PC-3 (cell line): ENCODE data around the gene UACA. TPM values are rescaled to one million over a fixed set of nuclear protein-coding genes. Genes with fewer than 3 reads are reported as not detected.
A peak's percentile ranks its signal among the peaks of the same experiment; 100 is the strongest.

Source experiments
- ATAC-seq: fragments of 200-7000 bp; cut with Tn5 transposase; 2 replicates; pipeline ENCODE4 v1.9.1; 2020; ENCODE audit warnings: mild to moderate bottlenecking, moderate library complexity
- BruUV-seq: library from RNA; stranded (reverse); fragments of 400-500 nt; replicated peaks from 2 replicates; lab custom pipeline; 2021; lab: Mats Ljungman, UMichigan
- CTCF ChIA-PET: fragments of 300-600 bp; sonication (Branson Sonifier 250); formaldehyde crosslinking; loops from one replicate; lab custom pipeline; 2022; ENCODE audit warnings: antibody characterized with exemption; lab: Charles Lee
- POLR2A ChIA-PET: fragments of 300-600 bp; sonication (Branson Sonifier 250); formaldehyde crosslinking; loops from one replicate; lab custom pipeline; 2022; ENCODE audit warnings: antibody characterized with exemption; ENCODE audit not compliant: unreplicated experiment; lab: Charles Lee
- DNase-seq: peaks from one replicate; pipeline ENCODE4 v3.0.0-alpha.2; 2015
- H2AFZ ChIP-seq: fragments of 300-600 bp; sonication (generic); 2 replicates; pipeline ENCODE4 v1.6.0; 2016; ENCODE audit warnings: antibody characterized with exemption, low read length
- H3F3A ChIP-seq: fragments of 300-600 bp; sonication (generic); one replicate; pipeline ENCODE4 v1.6.0; 2017; ENCODE audit warnings: antibody characterized with exemption, low read length, control low read depth, mild to moderate bottlenecking; ENCODE audit not compliant: unreplicated experiment
- H3K27ac ChIP-seq: fragments of 300-600 bp; sonication (generic); 2 replicates; pipeline ENCODE4 v1.5.1; 2016; ENCODE audit warnings: mild to moderate bottlenecking, low read length
- H3K27me3 ChIP-seq: fragments of 300-600 bp; sonication (generic); 2 replicates; pipeline ENCODE4 v1.6.1; 2016; ENCODE audit warnings: low read length, mixed read lengths
- H3K36me3 ChIP-seq: fragments of 300-600 bp; sonication (generic); 2 replicates; pipeline ENCODE4 v1.6.1; 2016; ENCODE audit warnings: low read depth, mixed run types, low read length, mixed read lengths
- H3K4me1 ChIP-seq: fragments of 300-600 bp; sonication (generic); 2 replicates; pipeline ENCODE4 v1.5.1; 2016; ENCODE audit warnings: low read length; ENCODE audit not compliant: insufficient read depth
- H3K4me2 ChIP-seq: fragments of 300-600 bp; sonication (generic); 2 replicates; pipeline ENCODE4 v1.6.0; 2016; ENCODE audit warnings: low read length
- H3K4me3 ChIP-seq: fragments of 300-600 bp; sonication (generic); 2 replicates; pipeline ENCODE4 v1.5.1; 2016; ENCODE audit warnings: mild to moderate bottlenecking, low read length, mixed read lengths
- H3K79me2 ChIP-seq: fragments of 300-600 bp; sonication (generic); 2 replicates; pipeline ENCODE4 v1.6.1; 2017; ENCODE audit warnings: low read length, mixed read lengths
- H3K9ac ChIP-seq: fragments of 300-600 bp; sonication (generic); 2 replicates; pipeline ENCODE4 v1.6.0; 2016; ENCODE audit warnings: mild to moderate bottlenecking, low read length
- H3K9me2 ChIP-seq: fragments of 300-600 bp; sonication (generic); replicated peaks from 2 replicates; pipeline ENCODE4 v1.6.1; 2016; ENCODE audit warnings: mixed run types, low read length, mixed read lengths
- H3K9me3 ChIP-seq: fragments of 300-600 bp; sonication (generic); 2 replicates; pipeline ENCODE4 v1.6.1; 2016; ENCODE audit warnings: low read length, mixed read lengths
- H4K20me1 ChIP-seq: fragments of 300-600 bp; sonication (generic); 2 replicates; pipeline ENCODE4 v1.6.1; 2016; ENCODE audit warnings: low read length, mixed read lengths
- EZH2 ChIP-seq: fragments of 300-600 bp; sonication (generic); IDR thresholded peaks from one replicate; pipeline ENCODE4 v1.6.1; 2017; ENCODE audit warnings: antibody characterized with exemption, mild to moderate bottlenecking, low read length; ENCODE audit not compliant: unreplicated experiment
- EZH2phosphoT487 ChIP-seq: fragments of 300-600 bp; sonication (generic); IDR thresholded peaks from 2 replicates; pipeline ENCODE4 v1.6.1; 2018; ENCODE audit warnings: mild to moderate bottlenecking, antibody characterized with exemption, low read length, borderline replicate concordance
- intact Hi-C: fragments of 100-400 bp; cut with micrococcal nuclease; formaldehyde crosslinking; loops from 2 replicates; pipeline ENCODE4 v1.9.0; 2023
- total RNA-seq: library from RNA; depleted of rRNA; stranded (reverse); fragments of >200 nt; gene quantifications from 2 replicates; pipeline ENCODE4 v1.2.3, GENCODE V29; 2014
- TF ChIP-seq, protein P1 (sequence below): fragments of 300-600 bp; sonication (generic); conservative IDR thresholded peaks from 2 replicates; pipeline ENCODE4 v1.5.1; 2017; ENCODE audit warnings: antibody characterized with exemption, low read depth, mild to moderate bottlenecking, low read length

The UACA gene
- total RNA-seq, 1 experiment from 2014 or later: 21.7 TPM

- ChIA-PET CTCF (no interaction called here), POLR2A (no interaction called here)
- Histone ChIP-seq H3K9me3 (no peaks in the 10 kb centered on the region), H3K9ac (no peak overlapping the region), H2AFZ (no peak overlapping the region), H3K9me2 (no peaks in the 10 kb centered on the region), H4K20me1 (peaks cover 8% of the 10 kb centered on the region), H3K4me2 (no peak overlapping the region), H3K79me2 (peaks cover 25% of the 10 kb centered on the region), H3F3A (no peaks in the 10 kb centered on the region), H3K27ac (no peak overlapping the region), H3K4me3 (no peak overlapping the region), H3K36me3 (no peaks in the 10 kb centered on the region), H3K4me1 (peaks cover 19% of the 10 kb centered on the region), H3K27me3 (no peaks in the 10 kb centered on the region)
- DNase-seq (no peak), ATAC-seq (no peak)
- TF ChIP-seq EZH2 (no peak), EZH2phosphoT487 (no peak)
- TF ChIP-seq, protein P1, sequence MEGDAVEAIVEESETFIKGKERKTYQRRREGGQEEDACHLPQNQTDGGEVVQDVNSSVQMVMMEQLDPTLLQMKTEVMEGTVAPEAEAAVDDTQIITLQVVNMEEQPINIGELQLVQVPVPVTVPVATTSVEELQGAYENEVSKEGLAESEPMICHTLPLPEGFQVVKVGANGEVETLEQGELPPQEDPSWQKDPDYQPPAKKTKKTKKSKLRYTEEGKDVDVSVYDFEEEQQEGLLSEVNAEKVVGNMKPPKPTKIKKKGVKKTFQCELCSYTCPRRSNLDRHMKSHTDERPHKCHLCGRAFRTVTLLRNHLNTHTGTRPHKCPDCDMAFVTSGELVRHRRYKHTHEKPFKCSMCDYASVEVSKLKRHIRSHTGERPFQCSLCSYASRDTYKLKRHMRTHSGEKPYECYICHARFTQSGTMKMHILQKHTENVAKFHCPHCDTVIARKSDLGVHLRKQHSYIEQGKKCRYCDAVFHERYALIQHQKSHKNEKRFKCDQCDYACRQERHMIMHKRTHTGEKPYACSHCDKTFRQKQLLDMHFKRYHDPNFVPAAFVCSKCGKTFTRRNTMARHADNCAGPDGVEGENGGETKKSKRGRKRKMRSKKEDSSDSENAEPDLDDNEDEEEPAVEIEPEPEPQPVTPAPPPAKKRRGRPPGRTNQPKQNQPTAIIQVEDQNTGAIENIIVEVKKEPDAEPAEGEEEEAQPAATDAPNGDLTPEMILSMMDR: no peak
- no TSS peak for BruUV-seq
- intact Hi-C loops: loop anchor here (10.0 kb wide), 1 partner anchor 109 kb away; no protein-coding TSS in a partner anchor
Observed at GRCh38 chr15:70765504-70766281, 2.3 kb upstream of the UACA start.

GRCh38 chr15:70763950-70764730 is 782 bp upstream of the UACA start:
- H3K27me3 ChIP-seq: no peaks in the 10 kb centered on the region
- H3F3A ChIP-seq: no peaks in the 10 kb centered on the region
- peak overlapping the region; percentile 95 for H3K4me2 ChIP-seq
- DNase-seq (no peak), ATAC-seq (peak; percentile 2; the same call in 1 of the 2 replicates)
- no peaks in the 10 kb centered on the region for H3K9me2 ChIP-seq
- peaks cover 16% of the 10 kb centered on the region for H3K4me1 ChIP-seq
- no peaks in the 10 kb centered on the region for H3K9me3 ChIP-seq
- peak overlapping the region; percentile 89 for H2AFZ ChIP-seq
- peak overlapping the region; percentile 97 for H3K4me3 ChIP-seq
- H3K9ac ChIP-seq: peak overlapping the region; percentile 92
- POLR2A ChIA-PET: no interaction called here
- TF ChIP-seq, protein P1: no peak
- TF ChIP-seq EZH2phosphoT487: no peak
- no peak for TF ChIP-seq EZH2
- TSS peak; percentile 95 for BruUV-seq
- CTCF ChIA-PET: interaction anchor here (0.6 to 1.0 kb wide), 2 partner anchors 49 to 84 kb away, joined by 4 to 5 read pairs; no protein-coding TSS in a partner anchor
- H3K79me2 ChIP-seq: peaks cover 41% of the 10 kb centered on the region
- H3K27ac ChIP-seq: peak overlapping the region; percentile 80
- peaks cover 8% of the 10 kb centered on the region for H4K20me1 ChIP-seq
- intact Hi-C loops: loop anchor here (2.0 to 10.0 kb wide), 3 partner anchors 33 to 111 kb away; no protein-coding TSS in a partner anchor
- H3K36me3 ChIP-seq: no peaks in the 10 kb centered on the region; the same call in 1 of the 2 replicates
